ENCODE measurements around the gene KCTD6. TPM values are rescaled to one million over a fixed set of nuclear protein-coding genes. Genes with fewer than 3 reads are reported as not detected.

Gene KCTD6
- 5.7 and 6.1 TPM in 2 replicates for total RNA-seq (ENCODE audit: low replicate concordance)

GRCh38 chr3:58491506-58492402 lies at the start of gene KCTD6:
KCTD6 (plus strand) TSS chr3:58492096; CDS start chr3:58498756, 6,660 bp downstream.

DNA sequence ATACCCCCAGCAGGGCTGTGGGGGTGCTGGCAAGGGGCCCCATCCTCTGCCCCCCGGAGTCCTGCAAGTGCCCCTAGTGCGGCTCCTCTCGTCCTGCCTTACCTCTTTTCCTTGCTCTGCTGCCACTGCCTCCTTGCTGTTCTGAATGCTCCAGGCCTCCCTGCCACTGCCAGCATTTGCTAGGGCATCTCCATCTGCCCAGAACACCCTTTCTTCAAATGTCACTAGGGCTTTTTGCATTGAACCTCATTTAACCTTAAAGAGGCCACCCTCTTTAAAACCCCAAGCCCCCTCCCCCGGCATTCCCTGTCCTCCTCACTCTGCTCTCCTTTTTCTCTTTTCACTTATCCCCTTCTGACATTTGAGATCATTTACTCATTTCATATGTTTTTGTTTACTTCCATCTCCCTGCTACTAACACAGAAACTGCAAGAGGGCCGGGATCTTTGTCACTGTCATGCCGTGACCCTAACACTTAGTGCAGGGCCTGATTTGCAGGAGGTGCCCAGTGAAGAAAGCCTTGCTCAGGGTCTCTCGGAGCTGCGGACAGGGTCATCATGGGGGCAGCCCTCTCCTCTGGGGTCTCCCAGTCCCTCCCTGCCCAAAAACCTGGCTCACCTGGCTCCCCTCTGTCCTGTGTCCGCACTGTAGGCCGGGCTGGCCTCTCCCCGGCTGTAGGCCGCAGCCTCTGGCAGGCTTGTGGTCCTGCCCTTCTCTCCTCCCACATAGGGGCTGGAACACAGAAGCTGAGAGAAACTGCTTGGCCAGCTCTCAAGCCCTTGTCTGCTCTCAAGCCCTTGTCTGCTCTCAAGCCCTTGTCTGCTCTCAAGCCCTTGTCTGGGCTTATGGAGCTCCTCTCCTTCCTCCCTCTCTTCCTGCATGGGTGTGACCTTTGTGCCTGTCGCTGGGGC lies 44.9 kb downstream of the KCTD6 start, which contains the start of gene ACOX2:
Gene ACOX2, minus strand, starts transcription at position 690 of the 911 bp plus-strand sequence. CDS start 2,084 bp downstream, outside the sequence.

Other genes with a start within 250 kb of the KCTD6 start
- gene RPP14, start 185.9 kb upstream of the KCTD6 start, total RNA-seq (ENCODE audit: low replicate concordance): 8.0 and 8.9 TPM in 2 replicates
- gene HTD2, start 185.6 kb upstream of the KCTD6 start, total RNA-seq (ENCODE audit: low replicate concordance): 3.4 and 5.3 TPM in 2 replicates
- 18.9 and 35.5 TPM in 2 replicates for gene PXK, start 159.2 kb upstream of the KCTD6 start, total RNA-seq (ENCODE audit: low replicate concordance)
- gene PDHB, start 58.3 kb upstream of the KCTD6 start, total RNA-seq (ENCODE audit: low replicate concordance): 54.1 and 87.4 TPM in 2 replicates
- gene ACOX2, start 45.1 kb downstream of the KCTD6 start, total RNA-seq (ENCODE audit: low replicate concordance): 17.2 and 23.4 TPM in 2 replicates
- under 0.01 and 0.30 TPM in 2 replicates for gene FAM107A, start 85.3 kb downstream of the KCTD6 start, total RNA-seq (ENCODE audit: low replicate concordance)
- gene FAM3D, start 174.7 kb downstream of the KCTD6 start, total RNA-seq (ENCODE audit: low replicate concordance): not detected in 2 replicates

All from smooth muscle cell of the coronary artery (primary cell).